Gastrocnemius medialis (tissue), 4 donors: Measurements from ENCODE around the gene ITPK1.

Source experiments
- CTCF ChIP-seq, 5 experiments: fragments of 450-650 bp in 3 of 5; fragments of 200-600 bp in 2 of 5; sonication (generic) in 2 of 5; IDR thresholded peaks in 4 of 5; conservative IDR thresholded peaks in 1 of 5; 1 replicate in 4 of 5; 2 replicates in 1 of 5; pipeline ENCODE4 v1.5.1; 2016 to 2019; ENCODE audit warnings: antibody characterized with exemption in 5 of 5, mild to moderate bottlenecking in 3 of 5, moderate library complexity in 3 of 5
- POLR2A ChIP-seq, 2 donors: fragments of 450-650 bp; IDR thresholded peaks; one replicate each; pipeline ENCODE4 v1.6.1; 2017; ENCODE audit warnings: antibody characterized with exemption in 2 of 2, mild to moderate bottlenecking in 2 of 2, moderate library complexity in 2 of 2

- TF ChIP-seq POLR2A (IDR thresholded peaks at IDR 0.05), result no peak
- TF ChIP-seq CTCF (IDR thresholded peaks at IDR 0.05 in 4 of 5, conservative IDR thresholded peaks at IDR 0.05 in 1 of 5), result no peak
Measured at GRCh38 chr14:93120517-93120916, 4.8 kb upstream of the ITPK1 start.
